Cardiac fibroblast (primary cell): ENCODE measurements around the gene NTNG1.

Experiments used
- DNase-seq, 2 donors: peaks; one replicate each; pipeline versions ENCODE4 v3.0.0 to v3.0.0-alpha.2; 2010; ENCODE audit warnings: low read depth in 2 of 2
- H3K4me3 ChIP-seq, 2 donors: replicated peaks in 1 of 2; 1 replicate in 1 of 2; 2 replicates in 1 of 2; pipeline ENCODE4 v1.5.1; 2011; ENCODE audit warnings: low read depth in 2 of 2, low read length in 2 of 2, mild to moderate bottlenecking in 2 of 2, moderate library complexity in 1 of 2
- TF ChIP-seq, protein P1 (sequence below): IDR thresholded peaks from one replicate; pipeline ENCODE4 v1.5.1; 2011; ENCODE audit warnings: low read depth, mild to moderate bottlenecking, low read length, inconsistent platforms

The NTNG1 gene

DNA sequence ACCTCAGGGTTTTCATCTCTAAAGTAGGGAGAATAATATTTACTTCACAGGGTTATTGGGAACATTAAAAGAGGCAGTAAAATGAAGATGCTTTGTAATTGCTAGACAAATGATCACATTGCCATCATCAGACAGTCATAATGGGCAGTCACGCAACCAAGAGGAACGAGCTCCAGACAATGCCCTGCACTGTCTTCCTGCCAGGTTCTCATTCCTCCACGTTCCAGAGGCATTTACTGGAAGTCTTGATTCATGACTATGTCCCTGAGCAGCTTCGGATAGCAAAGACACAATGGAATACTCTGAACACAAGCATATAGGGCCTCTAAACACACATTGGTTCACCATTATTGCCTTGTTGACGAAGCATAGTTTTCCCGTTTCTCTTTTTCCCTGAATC, 389.7 kb downstream of the NTNG1 start:
- no peak overlapping the region for H3K4me3 ChIP-seq
- TF ChIP-seq, protein P1, sequence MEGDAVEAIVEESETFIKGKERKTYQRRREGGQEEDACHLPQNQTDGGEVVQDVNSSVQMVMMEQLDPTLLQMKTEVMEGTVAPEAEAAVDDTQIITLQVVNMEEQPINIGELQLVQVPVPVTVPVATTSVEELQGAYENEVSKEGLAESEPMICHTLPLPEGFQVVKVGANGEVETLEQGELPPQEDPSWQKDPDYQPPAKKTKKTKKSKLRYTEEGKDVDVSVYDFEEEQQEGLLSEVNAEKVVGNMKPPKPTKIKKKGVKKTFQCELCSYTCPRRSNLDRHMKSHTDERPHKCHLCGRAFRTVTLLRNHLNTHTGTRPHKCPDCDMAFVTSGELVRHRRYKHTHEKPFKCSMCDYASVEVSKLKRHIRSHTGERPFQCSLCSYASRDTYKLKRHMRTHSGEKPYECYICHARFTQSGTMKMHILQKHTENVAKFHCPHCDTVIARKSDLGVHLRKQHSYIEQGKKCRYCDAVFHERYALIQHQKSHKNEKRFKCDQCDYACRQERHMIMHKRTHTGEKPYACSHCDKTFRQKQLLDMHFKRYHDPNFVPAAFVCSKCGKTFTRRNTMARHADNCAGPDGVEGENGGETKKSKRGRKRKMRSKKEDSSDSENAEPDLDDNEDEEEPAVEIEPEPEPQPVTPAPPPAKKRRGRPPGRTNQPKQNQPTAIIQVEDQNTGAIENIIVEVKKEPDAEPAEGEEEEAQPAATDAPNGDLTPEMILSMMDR, result no peak
- no peak for DNase-seq

DNA sequence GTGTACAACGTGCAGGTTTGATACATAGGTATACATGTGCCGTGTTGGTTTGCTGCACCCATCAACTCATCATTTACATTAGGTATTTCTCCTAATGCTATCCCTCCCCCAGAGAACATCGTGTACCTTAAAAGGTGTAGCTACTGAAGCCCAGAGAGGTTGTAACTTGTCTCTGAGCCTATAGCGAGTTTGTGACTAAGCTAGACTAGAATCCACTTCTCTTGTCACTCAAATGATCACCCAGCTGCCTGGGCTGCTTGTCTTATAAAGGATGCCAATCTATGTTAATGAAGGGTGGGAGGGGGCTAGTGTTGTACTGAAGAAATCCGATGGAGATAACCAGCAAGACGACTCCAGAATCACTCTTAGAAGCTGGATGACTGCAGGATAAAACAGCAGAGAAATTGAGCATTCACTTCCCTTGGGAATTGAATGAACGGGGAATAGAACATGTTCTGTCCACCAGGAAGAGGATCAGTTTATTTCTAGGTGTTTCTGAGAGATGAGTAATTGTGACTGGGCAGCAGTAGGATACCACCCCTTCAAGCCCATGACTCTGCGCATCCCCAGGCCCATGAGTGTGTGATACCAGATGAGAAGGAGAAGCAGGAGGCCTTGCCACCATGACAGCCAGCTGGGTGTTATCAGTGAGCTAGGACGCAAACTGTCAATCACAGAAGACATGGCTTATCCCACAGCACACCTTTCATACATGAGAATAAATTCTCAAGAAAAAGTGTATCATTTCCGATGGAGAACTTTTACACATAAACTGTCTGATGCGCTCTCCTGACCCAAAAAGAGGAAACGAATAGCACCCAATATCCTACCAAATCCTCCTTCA, 390.4 kb downstream of the NTNG1 start:
- DNase-seq, result no peak
- TF ChIP-seq, protein P1, result no peak
- H3K4me3 ChIP-seq, result no peak overlapping the region

DNA sequence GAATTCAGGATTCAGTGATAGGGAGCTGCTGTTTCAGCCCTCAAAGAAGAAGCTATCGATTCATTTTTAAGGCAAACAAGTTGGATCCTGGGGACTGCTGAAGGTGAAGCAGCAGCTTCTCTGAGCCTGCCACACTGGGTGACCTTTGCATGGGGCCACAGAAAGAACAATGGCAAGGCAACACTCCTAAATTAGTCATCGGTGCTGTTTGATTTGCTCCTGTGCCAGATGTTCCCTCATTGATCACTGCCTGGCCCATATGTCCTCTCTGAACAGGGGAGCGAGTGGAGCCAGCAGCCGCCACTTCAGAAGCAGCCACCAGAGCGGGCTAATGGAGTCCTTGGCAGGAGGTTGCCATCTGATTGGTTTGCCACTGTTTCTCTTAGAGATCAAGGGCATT, 391.5 kb downstream of the NTNG1 start:
- TF ChIP-seq, protein P1, result no peak
- DNase-seq, result no peak
- H3K4me3 ChIP-seq, result no peak overlapping the region
